Colonic mucosa (tissue), 4 donors: ENCODE data around the gene ABCB10. TPM values are rescaled to one million over a fixed set of nuclear protein-coding genes. Genes with fewer than 3 reads are reported as not detected.
A peak's percentile ranks its signal among the peaks of the same experiment; 100 is the strongest.

Experiments used
- DNase-seq: peaks from one replicate; pipeline ENCODE4 v3.0.0-alpha.2; 2020
- H3K27ac ChIP-seq: fragments of 200-600 bp; one replicate; pipeline ENCODE4 v1.8.0; 2021
- H3K27me3 ChIP-seq: fragments of 200-600 bp; one replicate; pipeline ENCODE4 v1.8.0; 2021
- H3K36me3 ChIP-seq: fragments of 200-600 bp; one replicate; pipeline ENCODE4 v1.8.0; 2021
- H3K4me1 ChIP-seq: fragments of 200-600 bp; one replicate; pipeline ENCODE4 v1.8.0; 2021; ENCODE audit warnings: mild to moderate bottlenecking
- H3K4me3 ChIP-seq: fragments of 200-600 bp; one replicate; pipeline ENCODE4 v1.8.0; 2021
- H3K9ac ChIP-seq, 2 donors: one replicate each; pipeline ENCODE4 v1.7.0; 2013; ENCODE audit warnings: control low read depth in 2 of 2, low read depth in 2 of 2, low read length in 2 of 2
- H3K9me3 ChIP-seq: fragments of 200-600 bp; one replicate; pipeline ENCODE4 v1.8.0; 2021
- CTCF ChIP-seq: fragments of 200-600 bp; IDR thresholded peaks from one replicate; pipeline ENCODE4 v1.8.0; 2022; ENCODE audit warnings: antibody characterized with exemption, mild to moderate bottlenecking
- intact Hi-C: fragments of 100-400 bp; cut with DNase I; formaldehyde crosslinking; loops from one replicate; pipeline ENCODE4 v1.14.1; 2022
- total RNA-seq, 2 donors: library from RNA; stranded (reverse); fragmentation: NEBNext Ultra II Directional in 1 of 2; extraction: Animal tissue kit (Norgen Biotek cat#: 25700) in 1 of 2; gene quantifications; one replicate each; pipeline ENCODE4 v1.2.1, GENCODE V29; 2021
- donor health status: healthy.
- donor health status: DM: no; HTN: no; CAD: no.
- donor health status: DM: no; HTN: no; CAD: no.

ABCB10 gene
- total RNA-seq, 2 donors from 2014 or later = 22.3 to 24.7 TPM

- H3K9ac ChIP-seq = peak overlapping the region in 1 of 2 donors; percentile 56
- TF ChIP-seq CTCF = no peak
- intact Hi-C loops = no loop called here
- H3K36me3 ChIP-seq = no peaks in the 10 kb centered on the region
- H3K4me3 ChIP-seq = no peak overlapping the region
- no peaks in the 10 kb centered on the region for H3K9me3 ChIP-seq
- H3K4me1 ChIP-seq = no peaks in the 10 kb centered on the region
- DNase-seq = no peak
- H3K27me3 ChIP-seq = no peaks in the 10 kb centered on the region
- peak overlapping the region; percentile 3 for H3K27ac ChIP-seq
Measured at GRCh38 chr1:229578168-229579058, 19.9 kb upstream of the ABCB10 start.

GRCh38 chr1:229574679-229575442 is 16.4 kb upstream of the ABCB10 start:
- Histone ChIP-seq H3K27me3 (no peaks in the 10 kb centered on the region), H3K4me1 (no peaks in the 10 kb centered on the region), H3K36me3 (no peaks in the 10 kb centered on the region), H3K9me3 (no peaks in the 10 kb centered on the region), H3K27ac (no peak overlapping the region), H3K4me3 (no peak overlapping the region), H3K9ac (no peak overlapping the region)
- no peak for TF ChIP-seq CTCF
- intact Hi-C loops = no loop called here
- no peak for DNase-seq

GRCh38 chr1:229572286-229572685 is 13.8 kb upstream of the ABCB10 start:
- Histone ChIP-seq H3K4me1 (no peaks in the 10 kb centered on the region), H3K27me3 (no peaks in the 10 kb centered on the region), H3K27ac (no peak overlapping the region), H3K4me3 (no peak overlapping the region), H3K36me3 (no peaks in the 10 kb centered on the region), H3K9ac (no peak overlapping the region), H3K9me3 (no peaks in the 10 kb centered on the region)
- DNase-seq = no peak
- intact Hi-C loops = no loop called here
- TF ChIP-seq CTCF = no peak

- DNase-seq = peak; percentile 63
- Histone ChIP-seq H3K9ac (no peak overlapping the region), H3K4me3 (no peak overlapping the region), H3K9me3 (no peaks in the 10 kb centered on the region), H3K4me1 (no peaks in the 10 kb centered on the region), H3K36me3 (no peaks in the 10 kb centered on the region), H3K27ac (peak overlapping the region; percentile 50), H3K27me3 (no peaks in the 10 kb centered on the region)
- intact Hi-C loops = no loop called here
- no peak for TF ChIP-seq CTCF
Measured at GRCh38 chr1:229570891-229571516, 12.5 kb upstream of the ABCB10 start.

GRCh38 chr1:229570305-229570704 is 11.8 kb upstream of the ABCB10 start:
- H3K9me3 ChIP-seq = no peaks in the 10 kb centered on the region
- H3K4me1 ChIP-seq = no peaks in the 10 kb centered on the region
- no peak for TF ChIP-seq CTCF
- H3K9ac ChIP-seq = no peak overlapping the region
- H3K36me3 ChIP-seq = no peaks in the 10 kb centered on the region
- no peak for DNase-seq
- H3K27me3 ChIP-seq = no peaks in the 10 kb centered on the region
- no peak overlapping the region for H3K27ac ChIP-seq
- intact Hi-C loops = no loop called here
- H3K4me3 ChIP-seq = no peak overlapping the region
